HEK293 (cell line): Measurements from ENCODE around the gene AKAP6.

Experiments used
- CTCF ChIA-PET: fragments of 350-600 bp; formaldehyde crosslinking; extraction: SDS; loops from one replicate; lab custom pipeline; 2021; ENCODE audit warnings: antibody characterized with exemption; lab: Yijun Ruan, JAX
- POLR2A ChIA-PET: fragments of 300-600 bp; formaldehyde crosslinking; extraction: SDS; loops from one replicate; lab custom pipeline; 2020; ENCODE audit warnings: antibody characterized with exemption, inconsistent platforms; lab: Yijun Ruan, JAX
- H3K27ac ChIP-seq: fragments of 200-500 bp; sonication (Bioruptor generic); 2 replicates; pipeline ENCODE4 v1.5.1; 2014; ENCODE audit warnings: low read depth, low read length, control low read depth, inconsistent platforms; ENCODE audit errors: extremely low read depth
- H3K36me3 ChIP-seq, 2 experiments: fragments of 200-500 bp in 1 of 2; sonication (Bioruptor generic) in 1 of 2; 1 replicate in 1 of 2; 2 replicates in 1 of 2; pipeline ENCODE4 v1.5.1; 2014 to 2017; ENCODE audit warnings: inconsistent platforms in 2 of 2, low read length in 2 of 2; ENCODE audit not compliant: control insufficient read depth in 2 of 2, insufficient read depth in 1 of 2
- H3K4me1 ChIP-seq: fragments of 200-500 bp; sonication (Bioruptor generic); 2 replicates; pipeline ENCODE4 v1.5.1; 2014; ENCODE audit warnings: mild to moderate bottlenecking, low read length, inconsistent platforms; ENCODE audit not compliant: control insufficient read depth, insufficient read depth
- H3K4me3 ChIP-seq: 2 replicates; pipeline ENCODE4 v1.5.1; 2011; ENCODE audit warnings: low read depth, mild to moderate bottlenecking, control low read depth, low read length, moderate library complexity
- H3K9me3 ChIP-seq: fragments of 200-500 bp; sonication (Bioruptor generic); 2 replicates; pipeline ENCODE4 v1.5.1; 2014; ENCODE audit warnings: low read depth, low read length, inconsistent platforms; ENCODE audit not compliant: control insufficient read depth, insufficient read depth
- PRDM6 ChIP-seq: fragments of 450-650 bp; formaldehyde crosslinking; IDR thresholded peaks from 2 replicates; pipeline ENCODE4 v1.5.1; 2017; ENCODE audit warnings: missing biosample characterization, missing genetic modification characterization
- TCF7L2 ChIP-seq: IDR thresholded peaks from 2 replicates; pipeline ENCODE4 v1.6.1; 2011; ENCODE audit warnings: low read depth, mild to moderate bottlenecking, inconsistent platforms, low read length, moderate library complexity, borderline replicate concordance
- ZBTB44 ChIP-seq: fragments of 450-650 bp; IDR thresholded peaks from 2 replicates; pipeline ENCODE4 v1.5.1; 2018; ENCODE audit warnings: missing biosample characterization, mild to moderate bottlenecking, missing genetic modification characterization
- ZBTB8A ChIP-seq: fragments of 450-650 bp; formaldehyde crosslinking; IDR thresholded peaks from 2 replicates; pipeline ENCODE4 v1.5.1; 2016; ENCODE audit warnings: missing biosample characterization, missing genetic modification characterization
- ZNF132 ChIP-seq: fragments of 450-650 bp; formaldehyde crosslinking; IDR thresholded peaks from 2 replicates; pipeline ENCODE4 v1.5.1; 2017; ENCODE audit warnings: missing biosample characterization, missing genetic modification characterization, borderline replicate concordance
- ZNF239 ChIP-seq: fragments of 450-650 bp; formaldehyde crosslinking; IDR thresholded peaks from 2 replicates; pipeline ENCODE4 v1.5.1; 2016; ENCODE audit warnings: missing biosample characterization, missing genetic modification characterization
- ZNF645 ChIP-seq: fragments of 450-650 bp; formaldehyde crosslinking; IDR thresholded peaks from 2 replicates; pipeline ENCODE4; 2016; ENCODE audit warnings: missing biosample characterization, missing genetic modification characterization
- ZNF660 ChIP-seq: fragments of 450-650 bp; IDR thresholded peaks from 2 replicates; pipeline ENCODE4 v1.5.1; 2018; ENCODE audit warnings: missing biosample characterization, mild to moderate bottlenecking, missing genetic modification characterization

Gene AKAP6

GRCh38 chr14:32552766-32553165 lies 223.7 kb downstream of the AKAP6 start:
- ChIA-PET CTCF (interaction anchor here (0.7 kb wide), 1 partner anchor 44 kb away, joined by 3 read pairs; no protein-coding TSS in a partner anchor), POLR2A (no interaction called here)
- H3K9me3 ChIP-seq = no peaks in the 10 kb centered on the region
- TF ChIP-seq ZBTB44 (no peak), ZNF660 (tag by site-specific recombination) (no peak), TCF7L2 (no peak)
- no peaks in the 10 kb centered on the region for H3K4me1 ChIP-seq
- no peaks in the 10 kb centered on the region for H3K36me3 ChIP-seq
- H3K4me3 ChIP-seq = no peak overlapping the region
- no peak overlapping the region for H3K27ac ChIP-seq

GRCh38 chr14:32559048-32559447 lies 229.9 kb downstream of the AKAP6 start:
- H3K9me3 ChIP-seq = no peaks in the 10 kb centered on the region
- H3K4me3 ChIP-seq = no peak overlapping the region
- CTCF ChIA-PET = interaction anchor here (0.6 to 2.8 kb wide), 10 partner anchors 9 to 370 kb away, joined by 3 to 20 read pairs (median 4); no protein-coding TSS in a partner anchor
- H3K4me1 ChIP-seq = 0 out of 2 replicates have a peak, but pooled peaks cover 2% of the 10 kb centered on the region
- TF ChIP-seq ZNF132 (tag by site-specific recombination) (no peak), ZNF239 (tag by site-specific recombination) (no peak), ZBTB8A (tag by site-specific recombination) (no peak)
- TF ChIP-seq, all 188 proteins: peak for 0
- POLR2A ChIA-PET = no interaction called here
- no peaks in the 10 kb centered on the region for H3K36me3 ChIP-seq
- H3K27ac ChIP-seq = no peak overlapping the region

- CTCF ChIA-PET = interaction anchor here (0.6 to 2.8 kb wide), 21 partner anchors 9 to 1516 kb away, joined by 3 to 20 read pairs (median 3); no protein-coding TSS in a partner anchor
- POLR2A ChIA-PET = interaction anchor here (0.6 kb wide), 1 partner anchor 90 kb away, joined by 3 read pairs; no protein-coding TSS in a partner anchor
Observed at GRCh38 chr14:32559590-32559989, 230.5 kb downstream of the AKAP6 start.

More at GRCh38 chr14:32559590-32559989, 230.5 kb downstream of the AKAP6 start:
- no peaks in the 10 kb centered on the region for H3K9me3 ChIP-seq
- no peaks in the 10 kb centered on the region for H3K36me3 ChIP-seq
- TF ChIP-seq ZNF645 (tag by site-specific recombination) (no peak), PRDM6 (tag by site-specific recombination) (0 out of 2 replicates have a peak, but pooled peaks have one; percentile 18)
- H3K4me1 ChIP-seq = 0 out of 2 replicates have a peak, but pooled peaks cover 2% of the 10 kb centered on the region
- no peak overlapping the region for H3K27ac ChIP-seq
- no peak overlapping the region for H3K4me3 ChIP-seq
